ENCODE results near the gene DICER1. TPM values are rescaled to one million over a fixed set of nuclear protein-coding genes. Genes with fewer than 3 reads are reported as not detected.

Gene DICER1
- total RNA-seq, 4 donors from 2014 or later: 81.6 to 103 (median 88.8) TPM

DNA sequence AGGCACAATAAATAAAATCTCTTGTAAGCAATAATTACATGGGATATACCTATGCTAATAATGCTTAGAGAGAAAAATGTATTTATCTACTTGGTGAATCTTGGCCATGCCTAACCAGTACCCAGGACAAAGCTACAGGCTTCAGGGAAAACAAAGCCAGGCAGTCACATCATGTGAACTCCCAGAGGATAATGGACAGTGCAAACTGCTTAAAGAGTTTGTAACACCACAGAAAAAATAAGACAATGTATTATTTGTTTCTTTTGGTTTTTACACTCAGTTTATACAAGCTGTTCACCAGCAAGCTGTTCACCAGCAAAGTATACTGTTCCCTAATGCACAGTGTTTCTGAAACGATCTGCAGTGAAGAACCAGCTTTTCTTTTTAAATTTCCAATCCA, 38.0 kb downstream of the DICER1 start:
- intact Hi-C loops (cut with DNase I; ENCODE audit: low total_unique reads): no loop called here
- no peak overlapping the region for H3K27ac ChIP-seq
- H3K4me1 ChIP-seq: no peaks in the 10 kb centered on the region
- H3K4me3 ChIP-seq: no peak overlapping the region
- no peaks in the 10 kb centered on the region for H3K36me3 ChIP-seq
- H3K27me3 ChIP-seq: no peaks in the 10 kb centered on the region
- no peaks in the 10 kb centered on the region for H3K9me3 ChIP-seq
- TF ChIP-seq, protein P1, sequence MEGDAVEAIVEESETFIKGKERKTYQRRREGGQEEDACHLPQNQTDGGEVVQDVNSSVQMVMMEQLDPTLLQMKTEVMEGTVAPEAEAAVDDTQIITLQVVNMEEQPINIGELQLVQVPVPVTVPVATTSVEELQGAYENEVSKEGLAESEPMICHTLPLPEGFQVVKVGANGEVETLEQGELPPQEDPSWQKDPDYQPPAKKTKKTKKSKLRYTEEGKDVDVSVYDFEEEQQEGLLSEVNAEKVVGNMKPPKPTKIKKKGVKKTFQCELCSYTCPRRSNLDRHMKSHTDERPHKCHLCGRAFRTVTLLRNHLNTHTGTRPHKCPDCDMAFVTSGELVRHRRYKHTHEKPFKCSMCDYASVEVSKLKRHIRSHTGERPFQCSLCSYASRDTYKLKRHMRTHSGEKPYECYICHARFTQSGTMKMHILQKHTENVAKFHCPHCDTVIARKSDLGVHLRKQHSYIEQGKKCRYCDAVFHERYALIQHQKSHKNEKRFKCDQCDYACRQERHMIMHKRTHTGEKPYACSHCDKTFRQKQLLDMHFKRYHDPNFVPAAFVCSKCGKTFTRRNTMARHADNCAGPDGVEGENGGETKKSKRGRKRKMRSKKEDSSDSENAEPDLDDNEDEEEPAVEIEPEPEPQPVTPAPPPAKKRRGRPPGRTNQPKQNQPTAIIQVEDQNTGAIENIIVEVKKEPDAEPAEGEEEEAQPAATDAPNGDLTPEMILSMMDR (IDR thresholded peaks at IDR 0.05): no peak
- no peak for TF ChIP-seq POLR2A (IDR thresholded peaks at IDR 0.05)
- no peak for DNase-seq

DNA sequence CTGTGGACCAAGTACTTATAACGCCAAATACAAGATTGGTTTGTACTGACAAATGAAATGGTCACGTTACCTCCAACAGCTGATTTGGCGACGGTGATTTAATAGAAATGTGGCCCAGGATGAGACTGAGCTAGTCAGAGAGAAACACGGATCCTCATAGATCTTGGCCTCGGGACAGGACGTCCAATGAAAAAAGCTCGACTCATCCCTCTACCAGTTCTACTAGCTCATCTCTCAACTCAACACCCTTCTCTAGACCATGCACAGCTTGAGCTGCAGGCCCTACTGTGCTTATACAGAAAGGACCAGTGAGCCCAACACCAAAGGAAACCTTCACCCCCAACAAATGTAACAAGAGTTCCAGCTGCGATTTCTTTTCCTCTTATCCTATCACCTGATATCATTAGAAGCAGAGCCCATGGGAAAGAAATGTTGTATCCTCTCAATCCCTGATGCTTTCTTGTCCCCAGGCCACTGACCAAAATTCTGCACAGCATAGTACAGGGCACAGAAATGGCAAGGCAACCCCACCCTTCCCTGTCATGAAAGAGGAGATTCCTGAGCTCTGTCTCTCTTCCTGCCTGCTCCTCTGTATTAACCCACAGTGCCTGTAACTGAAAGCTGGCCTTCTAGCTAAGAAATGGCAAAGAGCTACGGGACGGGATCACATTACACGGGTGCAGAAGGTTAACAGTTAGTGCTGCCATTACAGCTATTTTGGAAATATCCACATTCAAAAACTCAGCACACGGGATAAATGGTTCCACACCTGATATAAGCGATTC, 39.2 kb downstream of the DICER1 start:
- H3K4me3 ChIP-seq: no peak overlapping the region
- no peaks in the 10 kb centered on the region for H3K9me3 ChIP-seq
- intact Hi-C loops (cut with DNase I; ENCODE audit: low total_unique reads): no loop called here
- H3K36me3 ChIP-seq: no peaks in the 10 kb centered on the region
- TF ChIP-seq, protein P1 (IDR thresholded peaks at IDR 0.05): no peak
- no peak for TF ChIP-seq POLR2A (IDR thresholded peaks at IDR 0.05)
- H3K27ac ChIP-seq: no peak overlapping the region
- no peak for DNase-seq
- H3K4me1 ChIP-seq: no peaks in the 10 kb centered on the region
- H3K27me3 ChIP-seq: no peaks in the 10 kb centered on the region

DNA sequence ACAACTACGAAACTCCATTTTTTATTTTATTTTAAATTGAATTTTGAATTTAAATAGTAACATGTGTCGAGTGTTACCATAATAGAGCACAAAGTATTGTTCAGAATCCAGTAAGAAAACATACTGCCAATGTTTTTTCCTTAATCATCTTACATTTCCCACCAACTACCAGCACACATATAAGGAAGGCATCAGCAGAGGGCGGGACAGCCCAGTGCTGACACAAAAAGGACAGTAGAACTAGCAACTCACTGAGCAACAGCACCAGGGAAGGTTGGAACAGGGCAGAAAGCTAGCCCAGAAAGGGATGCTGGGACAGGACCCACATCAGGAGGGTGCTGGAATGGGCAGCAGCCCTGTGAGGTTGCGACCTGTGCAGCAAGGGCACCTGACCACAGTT, 43.9 kb downstream of the DICER1 start:
- no peaks in the 10 kb centered on the region for H3K36me3 ChIP-seq
- no peak for DNase-seq
- no peak for TF ChIP-seq POLR2A (IDR thresholded peaks at IDR 0.05)
- TF ChIP-seq, protein P1 (IDR thresholded peaks at IDR 0.05): no peak
- H3K4me1 ChIP-seq: no peaks in the 10 kb centered on the region
- H3K27me3 ChIP-seq: no peaks in the 10 kb centered on the region
- H3K27ac ChIP-seq: no peak overlapping the region
- no peak overlapping the region for H3K4me3 ChIP-seq
- no peaks in the 10 kb centered on the region for H3K9me3 ChIP-seq
- intact Hi-C loops (cut with DNase I; ENCODE audit: low total_unique reads): no loop called here

DNA sequence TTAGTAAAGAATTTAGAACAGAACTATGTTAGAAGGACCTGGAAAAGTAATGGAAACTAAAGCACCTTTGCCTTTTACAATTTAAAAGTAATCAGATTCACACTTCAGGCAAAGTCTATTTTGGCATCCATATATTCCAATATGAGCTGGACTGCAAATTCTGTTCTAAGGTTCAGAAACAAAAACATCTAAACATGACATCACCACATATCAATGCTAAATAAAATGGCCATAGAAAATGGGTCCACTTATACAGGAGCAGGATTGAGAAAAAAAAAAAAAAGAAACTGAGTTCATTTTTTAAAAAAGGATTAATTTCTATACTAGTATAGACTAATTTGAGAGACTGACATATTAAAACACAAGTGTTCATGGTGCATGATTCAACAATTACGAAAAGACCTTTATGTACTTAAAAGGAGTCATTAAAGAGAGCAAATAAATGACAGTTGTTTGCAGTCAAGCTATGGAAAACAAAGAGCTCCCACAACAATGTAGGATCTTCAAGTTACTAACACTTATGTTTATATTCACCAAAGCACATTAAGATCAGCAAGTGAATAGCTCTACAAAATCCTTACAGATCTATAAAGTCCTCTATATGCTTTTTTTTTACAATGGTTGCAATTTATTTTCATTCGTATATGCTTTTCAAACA, 45.7 kb downstream of the DICER1 start:
- Histone ChIP-seq H3K27ac (no peak overlapping the region), H3K27me3 (no peaks in the 10 kb centered on the region), H3K4me3 (no peak overlapping the region), H3K36me3 (peaks cover 0 to 2% of the 10 kb centered on the region in 2 donors), H3K4me1 (no peaks in the 10 kb centered on the region), H3K9me3 (no peaks in the 10 kb centered on the region)
- DNase-seq: no peak
- TF ChIP-seq, protein P1 (IDR thresholded peaks at IDR 0.05): no peak
- no peak for TF ChIP-seq POLR2A (IDR thresholded peaks at IDR 0.05)
- intact Hi-C loops (cut with DNase I; ENCODE audit: low total_unique reads): no loop called here

DNA sequence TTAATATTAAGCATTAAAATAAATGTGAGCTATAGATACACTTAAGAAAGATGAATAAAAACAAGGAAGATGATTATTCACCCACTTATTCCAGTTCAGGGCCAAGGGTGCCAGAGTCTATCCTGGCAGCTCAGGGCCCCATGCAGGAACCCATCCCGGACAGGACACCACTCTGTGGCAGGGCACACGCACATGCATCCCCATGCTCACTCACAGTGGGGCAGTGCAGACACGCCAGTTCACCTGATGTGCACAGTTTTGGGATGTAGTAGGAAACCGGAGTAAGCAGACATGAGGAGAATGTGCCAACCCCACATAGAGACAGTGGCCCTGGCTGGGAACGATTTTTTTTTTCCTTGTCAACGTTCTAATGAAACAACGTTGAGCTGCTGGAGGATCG, 47.2 kb downstream of the DICER1 start:
- Histone ChIP-seq H3K9me3 (no peaks in the 10 kb centered on the region), H3K27me3 (no peaks in the 10 kb centered on the region), H3K4me3 (no peak overlapping the region), H3K36me3 (peaks cover 0 to 2% of the 10 kb centered on the region in 2 donors), H3K4me1 (no peaks in the 10 kb centered on the region), H3K27ac (no peak overlapping the region)
- intact Hi-C loops (cut with DNase I; ENCODE audit: low total_unique reads): no loop called here
- no peak for DNase-seq
- TF ChIP-seq, protein P1 (IDR thresholded peaks at IDR 0.05): no peak
- TF ChIP-seq POLR2A (IDR thresholded peaks at IDR 0.05): no peak
